Tongue (tissue), 2 donors: ENCODE measurements around the gene BIK. TPM values are rescaled to one million over a fixed set of nuclear protein-coding genes. Genes with fewer than 3 reads are reported as not detected.

ENCODE experiments used
- DNase-seq: peaks from one replicate; pipeline ENCODE4 v3.0.0-alpha.2; 2015
- total RNA-seq: library from RNA; depleted of rRNA; stranded (reverse); fragments of >200 nt; gene quantifications from one replicate; pipeline ENCODE4 v1.2.3, GENCODE V29; 2014

The BIK gene
- total RNA-seq, 1 donor from 2014 or later = 1.0 TPM

DNA sequence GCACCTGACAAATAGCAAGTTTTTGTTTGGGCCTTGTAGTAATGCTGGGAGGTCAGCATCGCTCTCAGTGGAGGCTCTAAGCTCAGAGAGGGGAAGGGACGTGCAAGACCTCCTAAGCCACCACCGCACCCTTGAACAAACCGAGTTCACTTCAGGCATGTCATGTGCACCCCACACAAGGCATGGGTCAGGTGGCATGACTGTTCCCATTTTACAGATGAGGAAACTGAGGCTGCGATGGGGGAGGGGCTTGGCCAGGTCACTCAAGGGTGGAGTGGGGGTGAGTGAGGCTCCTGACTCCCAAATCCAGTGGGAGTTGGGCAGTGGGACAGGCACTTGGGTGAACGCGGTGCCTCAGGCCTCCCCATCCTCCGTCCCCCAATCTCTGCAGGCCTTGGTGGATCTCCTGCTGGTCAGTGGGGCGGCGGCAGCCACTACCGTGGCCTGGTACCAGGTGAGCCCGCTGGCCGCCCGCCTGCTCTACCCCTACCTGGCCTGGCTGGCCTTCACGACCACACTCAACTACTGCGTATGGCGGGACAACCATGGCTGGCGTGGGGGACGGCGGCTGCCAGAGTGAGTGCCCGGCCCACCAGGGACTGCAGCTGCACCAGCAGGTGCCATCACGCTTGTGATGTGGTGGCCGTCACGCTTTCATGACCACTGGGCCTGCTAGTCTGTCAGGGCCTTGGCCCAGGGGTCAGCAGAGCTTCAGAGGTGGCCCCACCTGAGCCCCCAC lies 52.0 kb downstream of the BIK start:
- no peak for DNase-seq

DNA sequence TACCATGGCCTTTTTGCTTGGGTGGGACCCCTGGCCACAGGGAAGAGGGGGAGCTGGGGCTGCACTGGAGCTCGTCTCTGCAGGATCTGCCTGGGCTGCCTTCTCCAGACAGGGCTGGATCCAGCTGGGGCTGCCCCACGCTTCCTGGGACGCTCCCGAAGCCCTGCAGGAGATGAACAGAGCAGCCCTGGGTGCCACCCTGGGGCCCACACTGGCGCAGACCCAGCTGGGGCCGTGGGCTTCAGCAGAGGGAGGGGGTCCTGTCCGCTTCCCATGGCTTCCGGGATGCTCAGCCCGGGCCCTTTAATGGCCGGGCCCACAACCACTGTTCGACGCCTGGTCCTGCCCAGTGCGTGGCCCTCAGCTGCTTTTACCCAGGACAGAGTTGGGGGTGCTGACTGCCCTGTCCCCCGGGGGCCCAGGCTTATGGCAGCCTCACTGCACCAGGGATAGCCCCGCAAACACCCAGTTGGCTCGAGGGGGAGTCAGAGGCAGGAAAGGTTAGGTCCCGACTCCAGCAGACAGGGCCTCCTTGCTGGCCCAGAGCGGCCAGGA lies 52.8 kb downstream of the BIK start:
- no peak for DNase-seq

DNA sequence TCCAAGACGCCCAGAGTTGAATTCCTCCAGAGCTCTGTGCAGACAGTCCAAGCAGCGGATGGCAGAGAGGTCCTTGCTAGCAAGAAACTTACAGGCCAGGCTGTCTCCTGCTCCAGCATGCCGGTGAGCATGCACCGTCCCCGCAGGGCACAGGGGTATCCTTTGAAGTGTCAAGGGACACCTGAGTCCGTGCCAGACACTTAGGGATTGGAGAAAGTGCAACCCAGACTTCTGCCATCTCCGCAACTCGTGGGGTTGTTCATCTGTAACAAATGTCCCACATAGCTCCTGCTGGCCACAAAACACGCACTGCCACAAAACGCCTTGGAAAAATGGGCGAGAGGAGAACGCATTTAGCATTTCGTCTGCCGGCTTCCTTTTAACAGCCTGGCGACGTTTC lies 54.1 kb downstream of the BIK start:
- DNase-seq = no peak

DNA sequence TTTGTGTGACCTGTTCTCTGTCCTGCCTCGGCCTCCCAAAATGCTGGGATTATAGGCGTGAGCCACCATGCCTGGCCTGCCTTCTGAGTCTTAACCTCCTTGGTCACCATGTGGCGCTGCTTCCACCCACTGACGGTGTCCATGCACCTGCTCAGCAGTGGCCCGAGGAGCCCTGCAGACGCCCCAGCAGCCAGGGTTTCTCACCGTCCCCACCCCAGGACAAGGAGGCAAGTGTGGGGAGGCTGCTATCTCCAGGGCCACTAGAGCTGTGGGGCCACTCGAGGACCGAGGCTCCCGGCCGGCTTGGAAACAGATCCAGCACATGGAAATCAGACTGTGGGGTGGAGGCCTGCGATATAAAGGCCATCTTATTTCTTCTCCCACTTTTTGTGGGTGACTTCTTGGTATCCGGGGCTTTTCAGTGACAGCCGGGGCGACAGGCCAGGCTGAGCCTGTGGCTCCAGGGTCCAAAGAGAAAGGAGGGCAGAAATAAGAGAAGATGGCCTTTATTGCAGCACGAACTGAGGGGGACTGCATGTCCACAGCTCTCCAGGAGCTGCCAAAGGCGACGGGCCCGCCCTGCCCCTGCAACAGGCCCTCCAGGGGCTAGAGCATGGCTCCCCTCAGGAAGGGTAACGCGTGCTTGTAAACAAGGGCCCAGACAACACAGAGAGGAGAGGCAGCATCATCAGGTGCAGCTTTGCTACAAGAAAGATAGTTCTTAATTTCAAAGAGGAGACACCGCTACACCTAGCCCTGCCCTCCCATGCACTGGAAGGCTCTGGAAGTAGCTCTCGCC lies 55.8 kb downstream of the BIK start:
- DNase-seq = no peak

DNA sequence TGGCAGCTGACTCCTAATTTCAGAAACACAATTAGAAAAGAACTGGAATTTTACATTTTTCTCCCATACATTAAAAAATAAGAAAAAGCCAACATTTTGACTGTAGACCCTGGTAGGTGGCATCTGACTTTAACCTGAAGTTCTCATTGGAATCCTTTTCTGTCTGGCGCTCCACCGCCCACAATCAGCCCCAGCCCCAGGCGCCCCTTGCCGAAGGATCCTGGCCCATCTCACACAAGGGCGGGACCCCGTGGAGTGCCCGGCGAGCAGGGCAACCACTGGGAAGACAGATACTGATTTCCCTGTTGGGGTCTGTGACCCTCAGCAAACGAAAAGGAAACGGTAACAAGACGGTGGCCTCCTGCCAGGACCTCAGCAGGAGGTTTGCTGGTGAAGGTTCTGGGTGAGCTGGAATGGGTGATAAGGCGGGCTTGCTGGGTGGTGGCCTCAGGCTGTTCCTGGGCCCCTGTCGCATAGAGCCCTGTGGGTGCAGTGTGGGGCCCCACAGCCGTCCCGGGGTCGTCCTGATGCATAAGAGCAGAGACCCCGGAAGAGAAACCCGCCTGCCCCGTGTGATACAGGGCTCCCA lies 56.5 kb downstream of the BIK start:
- DNase-seq = no peak

DNA sequence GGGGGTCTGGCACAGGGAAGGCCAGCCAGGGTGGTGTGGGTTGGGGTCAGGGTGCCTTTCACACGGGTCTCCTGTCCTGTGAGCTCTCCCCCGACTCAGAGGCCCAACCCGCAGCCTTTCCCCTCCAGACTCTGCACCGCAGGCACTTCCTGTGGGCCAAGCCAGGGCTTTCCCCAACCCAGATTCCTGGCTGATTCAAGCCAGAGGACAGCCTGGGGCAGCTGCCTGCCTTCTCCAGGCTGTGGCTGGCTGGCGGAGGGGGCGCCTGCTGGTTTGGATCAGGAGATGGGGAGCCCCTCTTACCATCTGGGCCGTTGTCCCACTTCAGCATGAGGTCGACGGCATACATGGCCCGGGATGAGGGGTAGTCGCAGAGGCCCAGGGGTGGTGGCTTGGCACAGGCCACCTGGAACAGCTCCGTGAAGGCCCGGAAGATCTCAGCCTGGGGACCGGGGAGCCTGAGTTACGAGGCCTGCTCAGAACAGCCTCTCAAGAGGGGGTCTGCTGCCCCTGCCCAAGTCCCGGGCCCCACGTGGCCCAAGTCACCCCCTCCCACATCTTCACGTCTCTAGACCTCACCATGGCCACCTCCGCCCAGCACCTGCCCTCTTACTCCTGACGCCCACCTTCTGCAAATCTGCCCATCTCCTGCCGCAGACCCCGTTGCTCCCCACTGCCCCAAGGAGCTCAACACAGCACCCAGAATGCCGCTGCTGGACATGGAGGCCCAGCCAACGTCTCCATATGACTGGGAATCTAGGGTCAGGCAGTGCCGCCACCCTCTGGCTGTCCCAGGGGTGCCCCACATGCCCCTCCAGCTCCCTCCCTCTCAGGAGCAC lies 58.1 kb downstream of the BIK start:
- DNase-seq = no peak

DNA sequence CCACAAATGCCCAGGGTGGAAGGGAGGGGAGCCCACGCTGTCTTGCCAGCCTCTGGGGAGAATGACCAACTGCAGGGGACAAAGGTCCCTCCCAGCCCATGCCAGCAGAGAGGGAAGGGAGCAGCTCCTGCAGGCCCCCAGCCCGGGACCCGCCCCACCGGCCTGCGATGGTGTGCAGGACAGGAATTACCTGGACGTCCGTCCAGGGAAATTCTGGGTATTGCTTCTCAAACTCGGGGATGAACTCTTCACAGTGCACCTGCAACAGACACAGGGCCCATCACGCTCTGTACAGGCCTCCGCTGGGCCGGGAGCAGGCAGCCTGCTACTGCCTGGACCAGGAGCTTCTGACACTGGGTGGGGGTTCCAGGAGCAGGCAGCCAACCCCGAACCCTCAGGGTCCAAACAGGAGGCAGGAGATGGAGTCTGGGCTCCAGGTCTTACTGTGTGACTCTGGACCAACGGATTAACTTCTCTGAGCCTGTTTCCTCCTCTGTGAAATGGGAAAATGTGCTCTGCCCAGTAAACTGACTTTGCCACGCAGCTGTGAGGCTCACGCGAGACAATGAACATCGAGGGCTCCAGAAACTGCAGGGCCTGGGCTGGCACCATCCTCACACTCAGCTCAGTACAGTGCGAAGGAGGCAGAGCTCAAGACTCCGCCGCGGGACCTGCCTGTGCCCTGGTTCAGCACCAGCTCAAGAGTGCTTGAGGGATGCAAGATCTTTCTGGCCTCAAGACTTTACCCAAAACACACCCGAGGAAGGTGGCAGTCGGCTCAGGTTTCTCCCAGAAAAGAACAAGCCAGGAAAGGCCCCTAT lies 59.0 kb downstream of the BIK start:
- DNase-seq = no peak

DNA sequence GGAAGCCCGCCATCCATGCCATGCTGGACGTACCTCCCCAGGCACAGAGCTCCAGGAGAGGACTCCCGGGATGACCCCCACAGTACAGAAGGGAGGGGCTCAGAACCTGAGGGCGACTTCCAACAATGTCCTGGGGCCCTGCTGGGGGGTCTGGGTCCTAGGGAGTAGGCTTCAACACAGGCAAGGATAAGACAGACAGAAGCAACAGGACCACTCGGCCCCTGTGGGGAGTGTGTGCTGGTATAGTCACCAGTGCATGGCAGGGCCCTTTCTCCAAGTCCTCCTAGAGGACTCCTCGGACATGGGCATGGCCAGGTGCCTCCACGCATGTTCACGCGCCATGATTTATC lies 59.6 kb downstream of the BIK start:
- no peak for DNase-seq

DNA sequence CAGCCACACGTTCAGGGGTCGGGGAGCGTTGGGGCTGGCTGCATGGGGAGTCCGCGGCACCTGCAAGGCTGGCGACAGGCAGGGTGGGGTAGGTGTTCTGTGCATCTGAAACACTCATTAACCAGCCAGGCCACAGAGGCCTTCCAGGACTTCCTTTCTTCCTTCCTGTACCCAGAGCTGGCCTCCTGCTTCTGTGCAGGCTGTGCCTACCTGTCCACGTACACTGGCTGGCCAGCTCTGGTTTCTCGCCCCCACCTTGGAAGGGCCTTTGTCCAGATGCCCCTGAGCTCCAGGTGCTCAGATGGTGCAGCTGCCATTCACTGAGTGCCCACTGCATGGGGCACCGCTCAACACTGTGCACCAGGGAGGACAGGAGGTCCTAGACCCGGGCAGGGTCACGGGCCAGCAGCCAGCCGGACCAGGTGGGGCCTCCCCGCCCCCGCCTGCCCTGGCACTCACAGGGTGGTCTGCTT lies 60.5 kb downstream of the BIK start:
- DNase-seq = no peak

DNA sequence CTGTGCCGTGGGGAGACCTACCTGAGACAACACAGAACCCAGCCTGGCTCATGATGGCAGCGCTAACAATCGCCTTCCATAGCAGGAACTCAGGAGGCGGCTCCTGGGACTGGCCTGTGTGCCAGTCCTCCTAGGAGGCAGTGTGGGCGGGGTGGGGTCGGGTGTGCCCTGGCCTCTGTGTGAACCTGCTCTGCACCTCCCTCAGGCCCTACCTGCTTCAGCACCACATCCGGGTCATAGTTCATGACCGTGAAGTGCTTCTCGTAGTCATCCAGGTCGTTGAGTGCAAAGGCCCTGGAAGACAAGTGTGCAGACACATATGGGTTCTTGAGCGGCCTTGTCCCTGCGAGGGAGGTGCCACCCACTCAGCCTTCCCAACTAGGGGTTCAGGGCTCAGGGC lies 61.1 kb downstream of the BIK start:
- DNase-seq = no peak

DNA sequence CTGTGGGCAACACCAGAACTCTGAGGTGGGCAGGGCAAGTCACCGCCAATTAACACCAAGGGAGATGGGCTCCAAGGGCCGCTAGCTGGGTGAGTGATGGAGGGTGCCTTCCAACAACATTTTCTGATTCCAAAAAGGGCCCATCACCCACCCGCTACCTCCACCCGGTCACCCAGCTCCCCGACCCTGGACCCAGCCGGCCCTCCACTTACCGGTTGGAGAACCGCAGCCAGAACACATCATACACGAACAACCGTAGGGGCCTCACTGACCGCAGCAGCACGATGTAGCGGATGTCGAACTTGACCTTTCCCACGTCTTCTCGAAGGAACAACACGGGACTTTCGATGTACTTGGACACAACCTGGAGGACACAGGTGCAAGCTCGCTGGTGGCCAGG lies 61.6 kb downstream of the BIK start:
- no peak for DNase-seq

DNA sequence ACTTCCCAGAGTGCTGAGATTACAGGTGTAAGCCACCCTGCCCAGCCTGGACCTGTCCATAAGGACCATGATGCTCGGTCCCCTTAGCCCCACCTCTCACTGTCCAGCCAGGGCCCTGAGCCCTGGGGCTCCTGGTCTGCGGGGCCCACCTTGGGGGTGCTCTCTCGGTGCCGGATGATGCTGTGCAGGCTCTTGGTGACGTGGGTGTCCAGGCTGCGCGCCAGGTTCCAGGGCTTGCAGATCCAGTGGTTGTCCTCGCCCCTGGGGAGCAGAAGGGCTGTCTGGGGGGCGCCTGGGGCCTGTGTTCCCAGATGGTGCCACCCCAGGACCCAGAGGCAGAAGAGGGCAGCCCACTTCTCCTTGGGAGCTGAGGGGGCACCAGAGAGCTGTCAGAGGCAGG lies 63.0 kb downstream of the BIK start:
- DNase-seq = no peak

DNA sequence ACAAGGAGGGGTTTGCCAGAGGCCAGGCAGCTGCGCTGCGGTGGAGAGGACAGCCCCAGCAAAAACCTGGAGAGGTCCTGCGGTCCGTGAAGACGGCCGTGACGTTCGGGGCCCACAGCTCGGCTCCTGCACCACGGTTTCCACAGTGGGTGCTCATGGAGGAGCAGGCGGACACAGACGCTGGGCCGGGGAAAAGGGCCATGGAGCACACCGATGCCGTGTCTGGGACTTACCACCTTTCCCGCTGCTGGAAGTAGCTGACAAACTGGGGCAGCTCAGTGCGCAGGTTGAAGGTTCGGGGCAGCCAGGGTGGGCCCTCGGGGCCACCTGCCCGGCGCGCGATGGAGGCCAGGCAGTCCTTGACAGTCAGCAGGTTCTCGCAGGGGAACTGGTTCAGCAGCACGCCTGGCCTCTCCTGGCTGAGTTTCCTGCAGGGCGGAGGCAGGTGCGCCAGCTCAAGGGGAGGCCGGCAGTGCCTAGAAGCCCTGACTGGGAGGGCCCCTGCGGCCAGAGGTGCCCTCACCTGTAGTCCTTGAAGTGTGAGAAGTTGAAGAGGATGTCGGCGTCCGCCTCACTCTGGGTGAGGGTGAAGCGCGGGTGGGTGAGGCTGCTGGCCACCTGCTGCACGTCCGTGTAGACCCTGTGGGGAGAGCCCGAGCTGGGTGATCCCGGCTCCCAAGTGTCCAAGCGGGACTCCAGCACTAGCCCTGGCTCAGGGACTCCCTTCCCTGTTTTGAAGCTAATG lies 63.6 kb downstream of the BIK start:
- DNase-seq = no peak

DNA sequence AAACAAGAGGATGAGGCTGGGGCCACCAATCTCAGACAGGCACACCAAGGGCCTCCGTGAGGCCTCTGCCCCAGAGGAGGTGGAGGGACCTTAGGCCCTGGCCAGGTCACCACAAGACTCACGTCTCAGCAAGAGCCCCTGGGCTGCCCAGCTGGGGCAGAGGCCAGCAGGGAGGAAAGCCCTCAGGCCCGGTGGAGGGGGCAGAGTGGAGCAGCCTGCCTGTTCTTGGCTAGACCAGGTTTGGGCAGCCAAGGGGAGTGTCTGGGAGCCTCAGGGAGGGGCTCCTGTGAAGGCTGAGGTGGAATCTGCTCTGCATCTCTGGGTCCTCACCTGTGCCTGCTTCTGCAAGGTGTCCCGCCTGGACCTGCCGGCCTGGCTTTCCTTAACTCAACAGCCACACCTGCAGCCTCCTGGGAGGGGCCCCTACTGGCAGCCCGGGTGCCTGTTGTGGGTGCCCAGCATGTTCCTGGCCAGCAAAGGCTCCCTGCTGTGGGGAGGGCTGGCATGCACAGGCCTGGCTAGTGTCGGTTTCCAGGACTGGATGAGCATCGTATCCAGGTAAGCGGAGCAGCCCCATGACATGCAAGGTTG lies 64.5 kb downstream of the BIK start:
- DNase-seq = no peak

DNA sequence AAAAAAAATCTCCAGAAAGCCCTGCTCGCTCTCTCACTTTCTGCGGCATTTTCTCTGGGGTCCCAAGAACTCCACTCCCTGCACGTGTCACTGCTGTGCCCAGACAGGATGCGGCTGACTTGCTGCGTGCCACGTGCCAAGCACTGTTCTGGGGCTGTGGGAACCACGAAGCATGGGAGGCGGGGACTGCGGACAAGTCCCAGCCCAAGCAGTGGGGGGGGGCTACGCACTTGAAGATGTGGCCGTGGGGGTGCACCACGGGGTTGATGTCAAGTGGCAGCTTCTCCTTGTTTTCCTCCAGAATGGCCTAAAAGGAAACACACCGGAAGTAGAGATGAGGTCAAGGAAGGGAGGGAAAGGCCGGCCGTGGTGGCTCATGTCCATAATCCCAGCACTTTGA lies 65.5 kb downstream of the BIK start:
- DNase-seq = no peak

DNA sequence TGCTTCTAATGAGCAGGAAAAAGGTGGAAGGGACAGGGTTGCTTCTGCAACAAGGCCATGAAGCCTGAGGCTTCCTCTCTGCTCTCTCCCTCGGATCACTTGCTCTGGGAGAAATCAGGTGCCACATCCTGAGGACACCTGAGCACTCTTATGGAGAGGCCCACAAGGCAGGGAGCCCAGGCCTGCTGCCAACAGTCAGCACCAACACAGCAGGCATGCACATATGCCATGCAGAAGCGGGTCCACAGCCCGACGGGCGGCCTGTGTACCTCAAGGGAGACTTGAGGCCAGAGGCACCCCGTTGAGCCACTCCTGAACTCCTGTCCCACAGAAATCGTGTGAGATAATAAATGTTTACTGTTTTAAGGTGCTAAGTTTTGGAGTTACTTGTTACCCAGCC lies 66.9 kb downstream of the BIK start:
- DNase-seq = no peak
